Measurements from ENCODE around the gene CEP78. TPM values are rescaled to one million over a fixed set of nuclear protein-coding genes. Genes with fewer than 3 reads are reported as not detected.

Gene CEP78
- total RNA-seq, 1 experiment from 2014 or later = 57.8 TPM

GRCh38 chr9:78207319-78207718 is 28.6 kb upstream of the CEP78 start:
- H2AK5ac ChIP-seq (ENCODE audit: insufficient read length, low read length) = no peak overlapping the region
- Mint-ChIP-seq H3K27ac (no peak overlapping the region), H3K27me3 (ENCODE audit: low read depth) (peaks cover 9% of the 10 kb centered on the region), H3K4me1 (peaks cover 4 to 10% of the 10 kb centered on the region in 2 experiments; a peak in 2 of 4 replicates), H3K9me3 (peaks cover 0 to 2% of the 10 kb centered on the region in 2 experiments; a peak in 1 of 5 replicates), H3K4me3 (no peak overlapping the region), H3K36me3 (ENCODE audit: insufficient read depth in 1 of 3, low read depth in 3 of 3) (no peaks in the 10 kb centered on the region)
- TF ChIP-seq, protein P1, sequence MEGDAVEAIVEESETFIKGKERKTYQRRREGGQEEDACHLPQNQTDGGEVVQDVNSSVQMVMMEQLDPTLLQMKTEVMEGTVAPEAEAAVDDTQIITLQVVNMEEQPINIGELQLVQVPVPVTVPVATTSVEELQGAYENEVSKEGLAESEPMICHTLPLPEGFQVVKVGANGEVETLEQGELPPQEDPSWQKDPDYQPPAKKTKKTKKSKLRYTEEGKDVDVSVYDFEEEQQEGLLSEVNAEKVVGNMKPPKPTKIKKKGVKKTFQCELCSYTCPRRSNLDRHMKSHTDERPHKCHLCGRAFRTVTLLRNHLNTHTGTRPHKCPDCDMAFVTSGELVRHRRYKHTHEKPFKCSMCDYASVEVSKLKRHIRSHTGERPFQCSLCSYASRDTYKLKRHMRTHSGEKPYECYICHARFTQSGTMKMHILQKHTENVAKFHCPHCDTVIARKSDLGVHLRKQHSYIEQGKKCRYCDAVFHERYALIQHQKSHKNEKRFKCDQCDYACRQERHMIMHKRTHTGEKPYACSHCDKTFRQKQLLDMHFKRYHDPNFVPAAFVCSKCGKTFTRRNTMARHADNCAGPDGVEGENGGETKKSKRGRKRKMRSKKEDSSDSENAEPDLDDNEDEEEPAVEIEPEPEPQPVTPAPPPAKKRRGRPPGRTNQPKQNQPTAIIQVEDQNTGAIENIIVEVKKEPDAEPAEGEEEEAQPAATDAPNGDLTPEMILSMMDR (conservative IDR thresholded peaks at IDR 0.05) = no peak
- H3K27ac ChIP-seq (ENCODE audit: insufficient read length, low read depth, low read length) = no peak overlapping the region
- H4K5ac ChIP-seq (ENCODE audit: insufficient read length, low read depth, low read length) = no peak overlapping the region
- no peaks in the 10 kb centered on the region for H3K4me1 ChIP-seq (ENCODE audit: insufficient read depth, low read length)
- H2BK15ac ChIP-seq (ENCODE audit: low read depth, low read length) = no peak overlapping the region
- no peaks in the 10 kb centered on the region for H4K20me1 ChIP-seq (ENCODE audit: control insufficient read depth, insufficient read depth, insufficient read length)
- H3K9me3 ChIP-seq (ENCODE audit: control insufficient read depth, low read depth, low read length) = no peaks in the 10 kb centered on the region
- H3K14ac ChIP-seq (ENCODE audit: insufficient read depth, low read length) = no peak overlapping the region
- no peak overlapping the region for H3T11ph ChIP-seq (ENCODE audit: low read length)
- H3K9ac ChIP-seq (ENCODE audit: extremely low read depth, insufficient read length, low read length) = no peak overlapping the region
- no peak overlapping the region for H3K56ac ChIP-seq (ENCODE audit: insufficient read length, low read depth, low read length)
- no peaks in the 10 kb centered on the region for H3K79me2 ChIP-seq (ENCODE audit: insufficient read depth, low read length)
- no peaks in the 10 kb centered on the region for H3K79me1 ChIP-seq (ENCODE audit: insufficient read depth, low read depth, low read length, poor library complexity, severe bottlenecking)
- H3K27me3 ChIP-seq (ENCODE audit: insufficient read depth, low read length) = no peaks in the 10 kb centered on the region
- H2BK12ac ChIP-seq (ENCODE audit: insufficient read length, low read depth, low read length) = no peak overlapping the region
- no peak overlapping the region for H2BK5ac ChIP-seq (ENCODE audit: insufficient read length, low read length)
- H3K23me2 ChIP-seq (ENCODE audit: insufficient read length, low read depth, low read length, poor library complexity, severe bottlenecking) = no peaks in the 10 kb centered on the region
- no peak overlapping the region for H2AFZ ChIP-seq (ENCODE audit: low read length)
- no peak overlapping the region for H4K8ac ChIP-seq (replicated peaks; ENCODE audit: insufficient read length, low read depth, low read length)
- H4K91ac ChIP-seq (ENCODE audit: insufficient read length, low read depth, low read length) = no peak overlapping the region
- H3K4me2 ChIP-seq (ENCODE audit: insufficient read depth, insufficient read length, low read length) = no peak overlapping the region
- H2BK120ac ChIP-seq (ENCODE audit: low read depth, low read length, poor library complexity, severe bottlenecking) = no peak overlapping the region
- no peak overlapping the region for H3K23ac ChIP-seq (ENCODE audit: insufficient read length, low read depth, low read length)
- H3K18ac ChIP-seq (ENCODE audit: insufficient read length, low read depth, low read length) = no peak overlapping the region
- H3K4ac ChIP-seq (ENCODE audit: low read depth, low read length) = no peak overlapping the region
- no CpG with 5 or more reads among the region's 2 CpGs for WGBS (ENCODE audit: extremely low coverage, insufficient read length, low lambda C conversion rate)
- no peak overlapping the region for H2BK20ac ChIP-seq (ENCODE audit: low read depth, low read length, poor library complexity, severe bottlenecking)
- no peak for DNase-seq
